Activated naive CD4-positive, alpha-beta T cell treated with anti-CD3 and anti-CD28 coated beads, Interleukin-2, amount 50 U/mL, for 24 hours (primary cell): ENCODE data around the gene RIPK4.
A peak's percentile ranks its signal among the peaks of the same experiment; 100 is the strongest.

Experiments used
- H3K27ac Mint-ChIP-seq: one replicate; pipeline ENCODE4 v1.8.0; 2021; ENCODE audit warnings: mild to moderate bottlenecking, mixed read lengths
- H3K27me3 Mint-ChIP-seq: one replicate; pipeline ENCODE4 v1.8.0; 2021; ENCODE audit warnings: mixed read lengths
- H3K36me3 Mint-ChIP-seq: one replicate; pipeline ENCODE4 v1.8.0; 2021; ENCODE audit warnings: mixed read lengths
- H3K4me1 Mint-ChIP-seq: one replicate; pipeline ENCODE4 v1.8.0; 2021; ENCODE audit warnings: mixed read lengths
- H3K4me3 Mint-ChIP-seq: one replicate; pipeline ENCODE4 v1.8.0; 2021; ENCODE audit warnings: mild to moderate bottlenecking, mixed read lengths
- H3K9me3 Mint-ChIP-seq: one replicate; pipeline ENCODE4 v1.8.0; 2021; ENCODE audit warnings: mixed read lengths

Gene RIPK4

GRCh38 chr21:41765973-41766882 lies 624 bp downstream of the RIPK4 start:
- Mint-ChIP-seq H3K27me3 (peaks cover 51% of the 10 kb centered on the region), H3K36me3 (no peaks in the 10 kb centered on the region), H3K27ac (no peak overlapping the region)

GRCh38 chr21:41765420-41765821 lies 1.4 kb downstream of the RIPK4 start:
- Mint-ChIP-seq H3K9me3 (no peaks in the 10 kb centered on the region), H3K4me3 (peak overlapping the region; percentile 23), H3K4me1 (peaks cover 29% of the 10 kb centered on the region), H3K27me3 (peaks cover 55% of the 10 kb centered on the region), H3K27ac (no peak overlapping the region), H3K36me3 (no peaks in the 10 kb centered on the region)

More at GRCh38 chr21:41765973-41766882, 624 bp downstream of the RIPK4 start:
- H3K4me1 Mint-ChIP-seq, result peaks cover 25% of the 10 kb centered on the region
- no peaks in the 10 kb centered on the region for H3K9me3 Mint-ChIP-seq
- H3K4me3 Mint-ChIP-seq, result no peak overlapping the region

GRCh38 chr21:41764558-41765419 lies 2.1 kb downstream of the RIPK4 start:
- peak overlapping the region; percentile 38 for H3K4me3 Mint-ChIP-seq
- peaks cover 61% of the 10 kb centered on the region for H3K27me3 Mint-ChIP-seq
- H3K27ac Mint-ChIP-seq, result no peak overlapping the region
- peaks cover 29% of the 10 kb centered on the region for H3K4me1 Mint-ChIP-seq
- no peaks in the 10 kb centered on the region for H3K36me3 Mint-ChIP-seq
- no peaks in the 10 kb centered on the region for H3K9me3 Mint-ChIP-seq

- Mint-ChIP-seq H3K27ac (no peak overlapping the region), H3K27me3 (peaks cover 60% of the 10 kb centered on the region), H3K36me3 (no peaks in the 10 kb centered on the region), H3K4me1 (peaks cover 27% of the 10 kb centered on the region), H3K9me3 (no peaks in the 10 kb centered on the region), H3K4me3 (no peak overlapping the region)
Measured at GRCh38 chr21:41763996-41764395, 2.9 kb downstream of the RIPK4 start.

DNA sequence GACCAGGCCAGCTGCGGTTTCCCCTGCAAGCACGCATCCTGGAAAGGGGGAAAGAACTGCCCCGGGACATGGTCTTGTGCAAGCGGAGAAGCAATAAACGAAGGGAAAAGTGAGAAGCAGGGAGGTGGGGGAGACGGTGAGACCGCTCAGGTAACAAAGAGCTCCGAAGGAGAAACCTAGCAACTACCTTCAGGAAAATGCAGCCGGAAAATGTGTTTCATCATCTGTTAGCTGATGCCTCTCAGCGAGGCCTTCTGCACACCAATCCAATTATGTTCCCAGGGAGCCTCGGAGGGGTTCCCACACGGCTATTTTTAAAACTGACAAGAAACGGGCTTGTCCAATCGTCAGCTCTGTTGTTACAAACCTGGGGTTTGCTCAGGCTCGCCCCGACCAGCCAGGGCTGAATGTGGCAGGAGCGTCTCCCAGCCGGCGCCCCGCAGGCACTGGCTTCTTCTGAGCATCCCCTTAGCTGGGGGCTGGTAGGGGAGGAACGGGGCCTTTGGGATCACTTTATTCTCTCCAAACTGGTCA lies 3.4 kb downstream of the RIPK4 start:
- peaks cover 59% of the 10 kb centered on the region for H3K27me3 Mint-ChIP-seq
- H3K4me3 Mint-ChIP-seq, result no peak overlapping the region
- H3K4me1 Mint-ChIP-seq, result peaks cover 22% of the 10 kb centered on the region
- H3K36me3 Mint-ChIP-seq, result no peaks in the 10 kb centered on the region
- no peak overlapping the region for H3K27ac Mint-ChIP-seq
- H3K9me3 Mint-ChIP-seq, result no peaks in the 10 kb centered on the region

DNA sequence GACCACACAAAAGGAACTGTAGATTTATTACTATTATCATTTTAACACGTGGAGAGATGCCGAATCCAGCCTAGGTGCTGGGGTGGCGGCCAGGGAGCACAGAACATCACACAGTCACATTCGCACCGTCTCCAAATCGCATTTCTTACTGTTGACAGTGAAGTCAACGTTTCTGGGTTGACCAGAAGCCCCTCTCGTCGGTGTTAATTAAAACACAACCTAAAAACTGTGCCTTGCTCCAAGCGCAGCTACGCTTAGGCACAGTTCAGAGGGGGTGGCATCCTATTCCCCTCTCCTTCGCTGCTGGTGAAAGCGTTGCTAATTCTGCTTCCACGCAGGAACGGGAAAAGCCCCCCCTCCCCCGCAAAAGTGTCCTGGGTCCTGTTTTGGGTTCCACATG lies 4.1 kb downstream of the RIPK4 start:
- Mint-ChIP-seq H3K4me3 (no peak overlapping the region), H3K27me3 (peaks cover 53% of the 10 kb centered on the region), H3K27ac (no peak overlapping the region), H3K4me1 (peaks cover 15% of the 10 kb centered on the region), H3K36me3 (no peaks in the 10 kb centered on the region), H3K9me3 (no peaks in the 10 kb centered on the region)

GRCh38 chr21:41761934-41762635 lies 4.8 kb downstream of the RIPK4 start:
- Mint-ChIP-seq H3K36me3 (no peaks in the 10 kb centered on the region), H3K4me3 (no peak overlapping the region), H3K27ac (no peak overlapping the region), H3K27me3 (peaks cover 47% of the 10 kb centered on the region), H3K9me3 (no peaks in the 10 kb centered on the region), H3K4me1 (peaks cover 8% of the 10 kb centered on the region)

GRCh38 chr21:41761211-41761933 lies 5.5 kb downstream of the RIPK4 start:
- Mint-ChIP-seq H3K4me1 (peaks cover 7% of the 10 kb centered on the region), H3K27me3 (peaks cover 46% of the 10 kb centered on the region), H3K36me3 (no peaks in the 10 kb centered on the region), H3K4me3 (no peak overlapping the region), H3K27ac (no peak overlapping the region), H3K9me3 (no peaks in the 10 kb centered on the region)

DNA sequence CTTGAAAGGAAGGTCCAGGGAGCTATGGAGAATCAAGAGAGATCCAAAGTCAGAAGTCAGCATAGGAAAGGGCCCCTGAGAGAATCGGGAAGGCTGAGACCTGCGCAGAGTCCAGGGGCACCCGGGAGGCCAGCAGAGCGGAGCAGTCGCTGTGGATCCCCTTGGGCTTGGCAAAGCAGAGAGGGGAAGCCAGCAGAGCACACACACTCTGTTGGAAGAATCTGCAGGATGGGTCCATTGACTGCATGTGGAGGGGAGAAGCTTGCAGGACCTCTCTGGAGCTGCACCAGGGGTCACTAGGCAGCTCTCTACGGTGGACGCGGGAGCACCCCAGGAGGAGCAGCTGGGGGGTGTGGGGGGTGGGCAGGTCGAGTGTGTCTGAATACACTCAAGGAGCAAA lies 6.4 kb downstream of the RIPK4 start:
- Mint-ChIP-seq H3K27me3 (peaks cover 41% of the 10 kb centered on the region), H3K9me3 (no peaks in the 10 kb centered on the region), H3K36me3 (no peaks in the 10 kb centered on the region), H3K27ac (no peak overlapping the region), H3K4me1 (peaks cover 7% of the 10 kb centered on the region), H3K4me3 (no peak overlapping the region)

DNA sequence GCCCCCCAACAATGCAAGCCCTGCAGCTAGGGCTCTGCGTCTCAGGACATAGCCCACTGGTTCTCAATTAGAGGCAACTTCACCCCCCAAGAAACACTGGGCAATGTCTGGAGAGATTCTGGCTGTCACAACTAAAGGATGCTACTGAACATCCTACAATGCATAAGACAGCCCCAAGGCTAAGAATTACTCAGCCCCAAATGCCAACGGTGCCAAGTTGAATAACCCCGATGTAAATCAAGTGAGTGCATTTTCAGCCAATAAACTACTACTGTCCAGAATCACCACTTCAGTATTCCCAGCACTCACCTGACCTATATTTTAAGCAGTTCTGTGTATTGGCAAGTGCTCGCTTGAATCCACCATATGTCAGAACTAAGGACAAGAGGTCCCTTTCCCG lies 6.9 kb downstream of the RIPK4 start:
- H3K4me1 Mint-ChIP-seq, result peaks cover 7% of the 10 kb centered on the region
- H3K9me3 Mint-ChIP-seq, result no peaks in the 10 kb centered on the region
- no peak overlapping the region for H3K27ac Mint-ChIP-seq
- no peaks in the 10 kb centered on the region for H3K36me3 Mint-ChIP-seq
- H3K27me3 Mint-ChIP-seq, result peaks cover 37% of the 10 kb centered on the region
- no peak overlapping the region for H3K4me3 Mint-ChIP-seq

DNA sequence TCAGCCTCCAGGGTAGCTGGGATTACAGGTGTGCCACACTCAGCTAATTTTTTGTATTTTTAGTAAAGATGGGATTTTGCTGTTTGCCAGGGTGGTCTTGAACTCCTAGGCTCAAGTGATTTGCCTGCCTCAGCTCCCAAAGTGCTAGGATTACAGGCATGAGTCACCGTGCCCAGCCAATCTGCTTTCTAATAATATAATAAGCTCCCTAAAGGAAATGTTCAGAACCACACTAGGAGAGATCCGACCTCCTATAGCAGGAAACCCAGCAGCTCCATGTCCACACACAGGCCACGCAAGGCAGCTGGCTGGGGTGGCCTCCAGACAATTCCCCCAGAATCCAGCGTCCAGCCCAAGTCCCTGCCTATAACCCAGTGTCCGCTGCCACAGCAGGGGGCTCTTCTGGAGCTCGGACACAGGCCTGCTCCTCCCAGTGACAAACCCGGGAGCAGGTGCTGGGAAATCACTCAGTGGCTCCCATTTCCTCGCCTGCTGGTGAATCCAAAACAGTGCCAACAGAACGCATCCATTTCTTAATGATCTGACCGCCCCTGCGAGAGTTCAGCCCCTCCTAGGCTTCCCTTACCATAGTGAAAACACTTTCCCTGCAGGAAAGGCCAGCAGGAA lies 7.5 kb downstream of the RIPK4 start:
- H3K4me3 Mint-ChIP-seq, result no peak overlapping the region
- no peaks in the 10 kb centered on the region for H3K9me3 Mint-ChIP-seq
- H3K27ac Mint-ChIP-seq, result no peak overlapping the region
- peaks cover 33% of the 10 kb centered on the region for H3K27me3 Mint-ChIP-seq
- peaks cover 7% of the 10 kb centered on the region for H3K4me1 Mint-ChIP-seq
- no peaks in the 10 kb centered on the region for H3K36me3 Mint-ChIP-seq

DNA sequence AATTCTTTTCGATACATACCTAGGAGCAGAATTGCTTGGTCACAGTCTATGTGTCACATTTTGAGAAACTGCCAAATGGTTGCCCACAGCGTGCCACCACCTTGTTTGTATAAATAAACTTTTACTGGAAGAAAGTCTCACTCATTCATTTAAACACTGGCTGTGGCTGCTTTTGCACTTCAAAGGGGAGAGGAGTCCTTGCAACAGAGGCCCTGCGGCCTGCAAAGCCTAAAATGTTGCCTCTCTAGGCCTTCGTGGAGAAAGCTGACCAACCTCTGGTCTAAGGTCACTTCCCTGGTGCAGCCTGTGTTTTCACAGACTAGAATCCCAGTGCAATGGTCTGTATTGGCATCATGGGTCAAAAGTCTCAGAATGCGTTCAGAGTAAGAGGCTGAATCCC lies 8.3 kb downstream of the RIPK4 start:
- Mint-ChIP-seq H3K4me3 (no peak overlapping the region), H3K27me3 (peaks cover 31% of the 10 kb centered on the region), H3K27ac (no peak overlapping the region), H3K4me1 (peaks cover 7% of the 10 kb centered on the region), H3K36me3 (no peaks in the 10 kb centered on the region), H3K9me3 (no peaks in the 10 kb centered on the region)

DNA sequence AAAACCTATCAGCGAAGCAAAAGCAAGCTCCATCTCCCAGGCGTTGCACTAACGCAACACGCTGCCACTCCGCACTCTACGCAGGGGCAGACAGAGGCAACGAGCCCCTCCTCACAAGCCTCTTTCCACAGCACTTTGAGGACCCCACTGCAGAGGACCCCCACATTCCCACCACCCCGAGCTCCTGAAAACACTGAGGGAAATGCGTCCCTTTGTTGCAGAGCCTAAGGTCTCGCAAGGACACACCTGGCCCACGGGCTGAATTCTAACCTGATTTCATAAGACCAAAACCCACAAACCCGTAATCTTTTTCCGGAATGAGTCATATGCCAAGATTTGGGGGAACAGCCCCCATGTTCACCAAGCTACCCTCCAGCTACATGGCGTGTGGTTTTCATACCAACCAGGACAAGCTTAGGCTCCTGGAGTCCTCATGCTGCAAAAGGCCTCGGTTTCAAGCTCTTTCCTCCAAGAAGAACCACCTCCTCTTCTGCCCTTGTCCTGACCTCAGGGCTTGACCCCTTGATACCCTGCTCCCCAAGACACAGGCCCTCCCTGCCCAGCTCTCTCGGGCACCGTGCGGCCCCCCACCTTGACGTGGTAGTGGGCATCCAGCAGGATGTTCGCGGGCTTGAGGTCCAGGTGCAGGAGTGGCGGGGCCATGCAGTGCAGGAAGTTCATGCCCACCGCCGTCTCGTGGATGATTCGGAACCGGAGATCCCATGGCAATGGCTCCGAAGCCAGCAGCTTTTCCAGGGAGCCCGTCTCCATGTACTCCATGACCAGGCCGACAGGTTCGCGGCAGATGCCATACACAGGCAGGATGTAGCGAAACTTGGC lies 10.7 kb downstream of the RIPK4 start:
- H3K36me3 Mint-ChIP-seq, result no peaks in the 10 kb centered on the region
- H3K4me3 Mint-ChIP-seq, result no peak overlapping the region
- no peak overlapping the region for H3K27ac Mint-ChIP-seq
- peaks cover 3% of the 10 kb centered on the region for H3K4me1 Mint-ChIP-seq
- H3K27me3 Mint-ChIP-seq, result peaks cover 11% of the 10 kb centered on the region
- no peaks in the 10 kb centered on the region for H3K9me3 Mint-ChIP-seq
